SK-N-DZ (cell line): Measurements from ENCODE around the gene ARHGAP30.

Experiments used
- DNase-seq: peaks from one replicate; pipeline ENCODE4 v3.0.0-alpha.2; 2015; ENCODE audit warnings: low spot score

The ARHGAP30 gene

GRCh38 chr1:161089938-161090337, 20.2 kb upstream of the ARHGAP30 start:
- DNase-seq = no peak

DNA sequence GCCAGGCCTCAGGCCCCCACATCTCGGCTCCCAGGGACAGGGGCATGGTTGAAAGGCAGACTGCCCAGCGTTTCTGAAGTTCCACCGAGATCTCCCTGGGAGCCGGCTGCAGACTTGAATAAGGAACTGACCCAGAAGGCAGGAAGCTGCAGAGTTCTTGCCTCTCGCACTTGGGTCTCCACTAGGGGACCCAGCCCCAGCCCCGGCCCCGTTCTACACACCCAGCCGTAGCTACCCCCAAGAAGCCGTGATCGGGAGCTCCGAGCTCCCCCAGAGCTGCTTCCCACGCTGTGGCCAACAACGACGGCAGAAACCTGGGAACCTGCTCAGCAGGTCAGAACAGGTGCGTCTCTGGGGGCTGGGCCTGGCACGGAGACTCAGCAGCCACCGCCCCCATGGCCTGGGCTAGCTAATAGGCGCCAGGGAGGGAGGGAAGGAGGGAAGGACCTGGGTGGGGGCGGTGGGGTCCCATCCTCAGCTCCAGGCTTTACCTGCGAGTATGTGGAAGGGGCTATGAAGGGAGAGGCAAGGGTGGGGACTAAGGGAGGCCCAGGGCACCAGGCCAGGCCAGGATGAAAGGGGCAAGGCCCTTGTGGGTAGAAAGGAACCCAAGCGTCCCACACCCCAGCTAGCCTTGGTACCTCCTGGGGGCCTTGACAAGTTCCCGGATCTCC, 19.7 kb upstream of the ARHGAP30 start, which contains the start of gene NECTIN4:
NECTIN4 (minus strand) TSS at position 308 of the 674 bp plus-strand sequence; CDS start at position 46, 262 bp downstream.
- DNase-seq = no peak

DNA sequence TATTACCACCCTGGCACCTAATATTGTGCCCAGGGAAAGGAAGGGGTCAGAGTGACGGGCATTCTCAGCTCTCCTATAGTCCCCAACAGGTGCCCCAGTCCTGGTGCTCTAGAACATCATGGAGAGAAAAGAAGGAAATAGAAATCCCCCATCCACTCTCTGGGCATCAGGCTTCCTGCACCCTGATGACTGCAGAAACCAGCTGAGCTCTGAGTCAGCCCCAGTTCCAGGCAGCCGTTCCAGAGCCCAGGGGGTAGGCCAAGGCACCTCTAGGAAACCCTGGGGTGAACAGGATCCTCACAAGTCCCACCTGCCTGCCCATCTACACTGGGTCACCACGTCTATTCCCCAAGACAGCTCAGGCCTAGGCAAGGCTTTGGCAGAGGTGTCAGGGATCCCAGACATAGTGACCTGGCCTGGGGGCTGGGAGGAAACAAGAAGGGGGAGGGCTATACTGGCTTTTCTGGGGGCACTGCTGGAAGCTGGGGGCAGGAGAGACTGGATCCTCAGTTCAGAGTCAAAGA, 19.0 kb upstream of the ARHGAP30 start:
- DNase-seq = no peak

- DNase-seq = no peak
These were observed 16.8 kb upstream of the ARHGAP30 start for GRCh38 chr1:161086457-161086856.

DNA sequence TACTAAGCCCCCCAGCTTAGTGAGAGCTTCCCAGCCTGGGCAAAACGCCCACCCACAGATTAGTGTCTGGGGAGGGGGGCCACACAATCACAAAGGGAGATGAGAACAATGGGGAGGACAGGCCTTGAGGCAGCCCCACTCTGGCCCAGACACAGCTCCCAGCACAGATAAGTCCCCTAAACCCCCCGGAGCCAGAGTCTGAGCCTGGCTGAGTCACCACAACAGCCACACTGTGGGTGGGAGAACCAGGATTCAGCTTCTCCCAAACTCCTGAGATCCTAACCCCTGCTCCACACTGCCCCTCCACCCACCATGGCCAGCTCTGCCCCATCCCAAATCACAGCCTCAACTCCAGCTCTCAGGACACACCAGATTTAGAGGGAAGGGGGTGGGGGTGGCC, 15.5 kb upstream of the ARHGAP30 start:
- no peak for DNase-seq

GRCh38 chr1:161084597-161084988, 14.9 kb upstream of the ARHGAP30 start:
- DNase-seq = no peak

DNA sequence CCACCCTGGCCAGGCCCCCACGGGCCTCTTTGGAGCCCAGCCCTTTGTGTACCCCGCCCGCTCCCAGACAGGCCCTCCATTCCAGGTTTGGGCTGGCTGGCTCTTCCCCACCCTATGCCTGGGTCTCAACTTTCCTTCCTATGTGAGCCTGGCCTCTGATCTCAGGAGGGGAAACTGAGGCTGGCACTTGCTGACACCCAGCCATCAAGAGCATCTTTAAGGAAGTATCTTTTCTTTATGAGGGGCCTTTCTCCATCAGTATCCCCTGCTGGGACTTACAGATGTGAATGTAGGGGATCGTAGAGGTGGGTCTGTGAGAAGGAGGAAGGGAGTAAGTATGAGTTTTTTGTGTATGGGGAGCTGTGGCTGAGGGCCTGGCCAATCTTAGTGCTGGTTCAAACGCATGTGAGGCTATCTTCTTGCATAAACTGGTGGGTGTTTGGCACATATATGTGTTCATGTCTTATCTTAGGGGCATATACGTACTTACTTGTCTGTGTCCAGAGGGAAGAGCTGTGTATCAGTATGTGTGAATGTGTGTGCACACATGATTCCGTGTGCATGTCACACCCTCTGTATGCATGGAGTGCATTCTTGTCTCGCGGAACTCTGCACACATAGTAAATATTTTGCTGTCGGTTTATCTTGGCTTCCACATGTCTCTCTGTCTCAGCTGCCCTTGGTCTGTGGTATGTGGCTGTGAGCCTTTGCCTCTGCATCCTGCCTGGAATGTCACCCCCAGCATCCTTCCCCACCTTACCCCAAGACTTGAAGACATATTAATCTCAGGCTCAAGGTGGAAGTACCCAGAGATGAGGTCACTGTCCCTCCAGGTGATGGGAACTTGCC, 14.3 kb upstream of the ARHGAP30 start:
- no peak for DNase-seq

DNA sequence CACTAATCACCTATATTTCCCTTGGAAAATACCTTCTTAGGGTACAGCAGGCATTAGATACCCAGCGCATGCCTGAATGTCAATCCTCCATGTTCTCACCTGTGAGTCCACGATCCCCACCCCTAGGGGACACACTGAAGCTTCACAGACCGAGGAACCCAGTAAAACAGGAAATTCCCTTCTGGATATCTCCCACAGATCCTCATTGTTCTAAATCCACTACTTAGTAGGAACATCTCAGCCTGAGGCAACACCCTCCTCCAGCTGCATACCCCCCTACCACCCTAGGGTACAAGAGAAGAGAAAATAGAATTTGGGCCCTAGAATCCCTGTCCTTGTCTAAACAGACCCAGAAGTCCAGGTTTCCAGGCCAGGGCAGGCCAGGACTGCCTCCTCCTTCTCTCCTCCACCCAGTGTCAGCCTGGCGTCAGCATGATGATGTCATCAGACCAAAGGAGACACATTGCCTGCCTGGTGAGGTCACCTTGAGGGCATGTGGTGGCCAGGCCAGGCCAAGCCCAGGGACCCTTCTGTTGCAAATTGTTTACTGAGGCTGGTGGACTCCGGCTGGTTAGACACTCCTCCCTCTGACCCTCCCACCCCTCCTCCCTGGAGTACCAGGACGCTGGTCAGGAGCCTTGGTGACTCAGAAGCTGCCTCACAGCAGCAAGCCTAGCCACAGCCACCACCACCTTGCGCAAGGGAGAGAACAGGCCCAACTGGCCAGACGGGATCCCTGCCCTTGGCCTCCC, 13.5 kb upstream of the ARHGAP30 start:
- no peak for DNase-seq

- DNase-seq = no peak
These were observed 12.8 kb upstream of the ARHGAP30 start for GRCh38 chr1:161082483-161082882.

DNA sequence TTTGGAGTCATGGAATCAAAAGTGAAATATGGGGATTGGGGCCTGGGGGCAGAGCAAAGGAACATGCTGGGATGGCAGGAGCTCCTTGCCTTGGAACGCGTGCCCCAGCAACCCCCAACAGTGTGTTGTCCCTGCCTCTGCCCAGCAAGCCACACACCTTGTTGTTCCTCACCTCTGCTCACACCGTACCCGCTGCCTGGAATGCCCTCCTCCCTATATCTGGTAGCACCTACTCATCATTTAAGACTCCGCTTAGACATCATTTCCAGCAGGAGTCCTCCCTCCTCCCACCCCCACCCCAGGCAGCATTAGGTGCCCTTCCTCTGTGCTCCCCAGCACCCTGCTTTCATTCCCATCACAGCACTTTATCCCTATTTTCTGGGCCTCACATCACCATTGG, 11.8 kb upstream of the ARHGAP30 start:
- DNase-seq = no peak

- no peak for DNase-seq
These were observed 11.0 kb upstream of the ARHGAP30 start for GRCh38 chr1:161080441-161081405.

DNA sequence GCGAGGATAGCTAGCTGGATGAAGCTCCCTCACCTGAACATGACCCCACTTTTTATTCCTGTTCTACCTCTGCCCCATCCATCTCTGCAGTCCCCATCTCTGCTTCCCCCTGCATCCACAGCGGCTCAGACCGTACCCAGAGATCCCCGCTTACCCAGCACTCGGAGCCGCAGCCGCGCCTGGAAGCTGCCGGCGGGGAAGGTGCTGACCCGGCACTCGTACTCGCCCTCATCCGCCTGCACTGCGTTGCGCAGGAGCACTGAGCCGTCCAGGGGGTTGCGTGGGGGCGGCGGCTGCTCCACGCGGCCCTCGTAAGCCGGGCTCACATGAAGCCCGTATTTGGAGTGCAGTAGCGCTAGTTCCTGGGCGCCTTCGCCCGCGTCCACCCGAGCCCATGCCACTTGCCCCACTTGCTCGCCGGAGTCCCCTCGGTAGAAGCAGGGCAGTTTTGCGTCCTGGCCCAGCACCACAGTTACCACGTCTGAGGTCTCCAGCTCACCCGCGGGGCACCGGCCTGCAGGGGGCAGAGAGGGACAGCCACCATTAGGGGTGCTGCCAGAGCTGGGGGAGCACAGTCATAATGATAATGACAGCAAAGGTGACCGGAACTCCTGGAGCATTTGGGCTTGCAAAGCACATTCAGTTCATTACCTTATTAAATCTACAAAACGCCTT, 9.9 kb upstream of the ARHGAP30 start:
- DNase-seq = no peak

GRCh38 chr1:161077426-161077825, 7.7 kb upstream of the ARHGAP30 start:
- DNase-seq = no peak

DNA sequence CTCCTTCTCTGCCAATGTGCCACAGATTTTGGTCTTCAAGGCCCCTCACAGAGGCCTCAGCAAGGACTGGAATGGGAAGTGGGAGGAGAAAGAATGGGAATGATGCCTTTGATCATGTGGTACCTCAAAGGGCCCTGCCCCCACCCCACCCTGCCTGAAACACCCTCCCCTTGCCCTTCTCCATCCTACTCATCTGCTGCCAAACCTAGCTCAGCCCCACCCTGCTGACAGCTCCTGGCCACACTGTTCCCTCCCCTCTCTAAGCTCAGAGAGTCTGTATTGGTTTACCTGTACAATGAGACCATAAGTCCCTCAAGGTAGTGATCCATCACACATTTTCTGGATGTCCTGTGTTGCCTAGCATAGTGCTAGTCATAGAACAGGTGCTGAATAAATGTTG, 6.7 kb upstream of the ARHGAP30 start:
- DNase-seq = no peak

GRCh38 chr1:161074676-161075368, 5.1 kb upstream of the ARHGAP30 start:
- DNase-seq = no peak

DNA sequence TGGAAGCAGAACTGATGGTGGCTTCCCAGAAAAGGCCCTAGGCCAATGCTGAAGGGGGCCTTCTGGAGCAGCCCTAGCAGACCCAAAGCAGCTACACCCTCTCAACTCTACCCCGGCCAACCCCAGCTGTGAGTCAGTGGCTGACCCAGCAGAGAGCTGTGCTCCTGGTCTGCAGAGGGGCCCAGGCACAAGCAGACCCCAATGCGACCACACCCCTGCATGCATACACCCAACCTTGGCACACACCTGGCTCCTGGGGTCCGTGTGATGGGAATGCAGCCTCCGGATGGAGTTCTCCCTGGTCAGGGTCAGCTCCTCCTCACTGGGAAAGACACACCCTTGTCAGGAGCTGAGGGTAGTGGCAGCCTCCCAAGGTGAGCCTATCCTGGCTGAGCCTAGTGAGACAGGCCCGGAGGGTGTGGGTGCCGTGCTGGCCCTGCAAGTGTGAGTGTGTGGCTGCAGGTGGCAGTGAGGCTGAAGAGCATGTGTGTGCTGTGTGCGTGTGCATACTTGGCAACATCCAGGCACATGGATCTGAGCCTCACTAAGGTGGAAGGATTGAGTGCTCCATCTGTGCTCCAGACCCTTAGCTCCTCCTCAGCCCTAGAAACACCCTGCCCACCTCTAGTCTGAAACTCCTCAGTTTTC, 3.9 kb upstream of the ARHGAP30 start:
- DNase-seq = no peak

DNA sequence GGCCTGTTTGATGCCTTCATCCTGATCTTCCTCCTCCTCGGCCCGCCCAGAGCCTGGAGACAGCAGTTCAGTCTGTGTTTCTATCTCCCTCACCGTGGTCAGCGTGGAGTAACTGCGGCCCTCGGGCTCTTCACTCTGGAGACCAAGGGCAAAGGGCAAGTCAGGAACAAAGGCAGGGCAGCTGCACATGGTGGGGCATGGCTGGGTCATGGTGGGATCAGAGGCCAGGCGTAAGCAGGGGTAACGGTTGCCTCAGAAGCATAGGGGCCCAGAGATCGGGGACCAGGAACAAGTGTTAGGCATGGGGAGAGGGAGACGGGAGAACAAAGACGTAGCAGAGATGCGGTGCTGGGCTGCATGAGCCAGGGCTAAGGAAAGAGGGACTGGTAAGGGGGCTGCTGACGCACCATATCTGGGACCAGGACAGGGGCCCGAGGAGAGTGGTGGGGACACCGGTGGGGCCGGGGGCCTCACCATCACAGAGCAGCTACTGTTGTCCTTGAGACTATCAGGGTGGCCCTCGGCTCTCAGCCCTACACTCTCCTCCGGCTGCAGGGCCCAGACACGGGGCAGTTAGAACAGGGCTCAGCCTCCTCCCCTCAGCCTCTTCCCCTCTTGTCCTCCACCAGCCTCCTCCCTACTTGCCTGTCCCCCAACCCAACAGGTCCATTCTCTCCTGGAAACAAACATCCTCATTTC, 3.2 kb upstream of the ARHGAP30 start:
- DNase-seq = no peak

DNA sequence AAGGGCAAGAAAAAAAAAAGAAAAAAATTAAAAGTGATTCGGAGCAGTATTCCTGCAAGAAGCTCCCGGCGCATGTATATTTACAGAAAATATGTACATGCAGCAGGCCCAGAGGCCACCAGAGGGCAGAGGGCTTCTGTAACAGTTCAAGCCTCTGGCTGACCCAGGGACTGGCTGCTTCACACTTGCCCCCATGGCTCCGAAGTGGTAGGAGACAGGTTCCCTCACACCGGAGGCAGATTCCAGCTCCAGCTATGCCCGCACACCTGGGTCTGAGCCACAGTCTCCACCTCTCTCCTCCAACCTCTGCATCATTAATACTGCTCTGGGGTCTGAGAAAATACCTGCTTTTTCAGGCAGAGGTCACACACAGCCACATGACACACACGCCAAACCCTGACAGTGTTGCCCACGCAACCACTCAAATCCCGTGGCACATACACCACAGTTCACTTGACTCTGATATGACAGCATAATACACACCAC, 2.2 kb upstream of the ARHGAP30 start:
- DNase-seq = peak; percentile 56
